IPS-11a (cell line): Measurements from ENCODE around the gene WNT3.
"Not testable (repeated sequence)": the region's sequence is repeated elsewhere in the genome, so short reads cannot be mapped to it uniquely, and the experiment has no call there.

Source experiments
- H3K4me3 ChIP-seq: one replicate; pipeline ENCODE4 v1.5.1; 2013; ENCODE audit warnings: low read depth, low read length, control low read depth

The WNT3 gene

GRCh38 chr17:46769531-46770438 is 48.7 kb downstream of the WNT3 start:
- no peak overlapping the region for H3K4me3 ChIP-seq

- H3K4me3 ChIP-seq, result not testable (repeated sequence)
Observed at GRCh38 chr17:46768896-46769295, 49.6 kb downstream of the WNT3 start.

- H3K4me3 ChIP-seq, result no peak overlapping the region
Observed at GRCh38 chr17:46768540-46768870, 50.0 kb downstream of the WNT3 start.

- H3K4me3 ChIP-seq, result no peak overlapping the region
Observed at GRCh38 chr17:46766493-46767491, 51.7 kb downstream of the WNT3 start.

GRCh38 chr17:46765453-46765852 is 53.0 kb downstream of the WNT3 start:
- H3K4me3 ChIP-seq, result no peak overlapping the region

GRCh38 chr17:46764709-46765401 is 53.6 kb downstream of the WNT3 start:
- no peak overlapping the region for H3K4me3 ChIP-seq

- H3K4me3 ChIP-seq, result no peak overlapping the region
Observed at GRCh38 chr17:46764000-46764708, 54.3 kb downstream of the WNT3 start.

GRCh38 chr17:46763416-46763815 is 55.1 kb downstream of the WNT3 start:
- no peak overlapping the region for H3K4me3 ChIP-seq

GRCh38 chr17:46759141-46759540 is 59.4 kb downstream of the WNT3 start:
- H3K4me3 ChIP-seq, result no peak overlapping the region

GRCh38 chr17:46758614-46759013 is 59.9 kb downstream of the WNT3 start:
- no peak overlapping the region for H3K4me3 ChIP-seq

GRCh38 chr17:46757588-46757987 is 60.9 kb downstream of the WNT3 start:
- H3K4me3 ChIP-seq, result not testable (repeated sequence)

GRCh38 chr17:46756861-46757260 is 61.6 kb downstream of the WNT3 start:
- no peak overlapping the region for H3K4me3 ChIP-seq

- H3K4me3 ChIP-seq, result no peak overlapping the region
Observed at GRCh38 chr17:46756081-46756735, 62.3 kb downstream of the WNT3 start.

GRCh38 chr17:46753776-46754175 is 64.7 kb downstream of the WNT3 start:
- H3K4me3 ChIP-seq, result no peak overlapping the region

GRCh38 chr17:46751425-46751824 is 67.1 kb downstream of the WNT3 start:
- H3K4me3 ChIP-seq, result no peak overlapping the region

GRCh38 chr17:46745376-46745775 is 73.1 kb downstream of the WNT3 start:
- H3K4me3 ChIP-seq, result no peak overlapping the region

- H3K4me3 ChIP-seq, result no peak overlapping the region
Observed at GRCh38 chr17:46744441-46744840, 74.1 kb downstream of the WNT3 start.

GRCh38 chr17:46742565-46743270 is 75.8 kb downstream of the WNT3 start:
- no peak overlapping the region for H3K4me3 ChIP-seq

GRCh38 chr17:46741122-46741730 is 77.3 kb downstream of the WNT3 start:
- no peak overlapping the region for H3K4me3 ChIP-seq
